RWPE1 (cell line): Measurements from ENCODE around the gene KRT8.

Experiments
- CTCF ChIA-PET: fragments of 350-600 bp; sonication (Branson Sonifier 250); formaldehyde crosslinking; extraction: SDS; loops from one replicate; lab custom pipeline; 2021; lab: Yijun Ruan, JAX
- POLR2A ChIA-PET: fragments of 400-600 bp; formaldehyde crosslinking; extraction: SDS; loops from one replicate; lab custom pipeline; 2020; ENCODE audit warnings: antibody characterized with exemption; ENCODE audit not compliant: low non-redundant PET; lab: Yijun Ruan, JAX
- DNase-seq: peaks from one replicate; pipeline ENCODE4 v3.0.0; 2012; ENCODE audit warnings: low spot score
- H3K27ac ChIP-seq: fragments of 450-650 bp; 2 replicates; pipeline ENCODE4 v1.5.1; 2017
- CTCF ChIP-seq: fragments of 450-650 bp; conservative IDR thresholded peaks from 2 replicates; pipeline ENCODE4 v1.5.1; 2017; ENCODE audit warnings: low read depth, mild to moderate bottlenecking

Gene KRT8

GRCh38 chr12:52920937-52921336, 16.1 kb upstream of the KRT8 start:
- CTCF ChIA-PET, result interaction anchor here (0.6 to 0.8 kb wide), 3 partner anchors 24 to 517 kb away, joined by 3 to 4 read pairs (median 4); no protein-coding TSS in a partner anchor
- no peak for DNase-seq
- H3K27ac ChIP-seq, result no peak overlapping the region
- TF ChIP-seq CTCF, result no peak
- POLR2A ChIA-PET, result no interaction called here

- ChIA-PET CTCF (interaction anchor here (1.1 kb wide), 1 partner anchor 62 kb away, joined by 3 read pairs; no protein-coding TSS in a partner anchor), POLR2A (no interaction called here)
- no peak for TF ChIP-seq CTCF
- no peak for DNase-seq
- peak overlapping the region; percentile 54; the same call in 1 of the 2 replicates for H3K27ac ChIP-seq
These were observed 13.9 kb upstream of the KRT8 start for GRCh38 chr12:52918784-52919183.

GRCh38 chr12:52918351-52918750, 13.5 kb upstream of the KRT8 start:
- ChIA-PET POLR2A (interaction anchor here (0.7 kb wide), 1 partner anchor 52 kb away, joined by 3 read pairs; no protein-coding TSS in a partner anchor), CTCF (interaction anchor here (1.1 kb wide), 1 partner anchor 62 kb away, joined by 3 read pairs; no protein-coding TSS in a partner anchor)
- no peak for DNase-seq
- H3K27ac ChIP-seq, result peak overlapping the region; percentile 54
- TF ChIP-seq CTCF, result no peak

- ChIA-PET POLR2A (interaction anchor here (0.7 kb wide), 1 partner anchor 52 kb away, joined by 3 read pairs; no protein-coding TSS in a partner anchor), CTCF (interaction anchor here (0.6 kb wide), 2 partner anchors 255 to 898 kb away, joined by 3 to 6 read pairs; no protein-coding TSS in a partner anchor)
- no peak overlapping the region for H3K27ac ChIP-seq
- DNase-seq, result no peak
- no peak for TF ChIP-seq CTCF
These were observed 12.9 kb upstream of the KRT8 start for GRCh38 chr12:52917800-52918199.

- TF ChIP-seq CTCF, result no peak
- CTCF ChIA-PET, result interaction anchor here (0.7 to 2.0 kb wide), 3 partner anchors 11 to 31 kb away, joined by 3 to 6 read pairs (median 4); partner anchors contain the start of gene KRT8
- H3K27ac ChIP-seq, result no peak overlapping the region
- POLR2A ChIA-PET, result no interaction called here
- no peak for DNase-seq
These were observed 11.3 kb upstream of the KRT8 start for GRCh38 chr12:52916216-52916615.

- no peak overlapping the region for H3K27ac ChIP-seq
- no peak for DNase-seq
- TF ChIP-seq CTCF, result no peak
- POLR2A ChIA-PET, result no interaction called here
- CTCF ChIA-PET, result interaction anchor here (0.7 to 2.0 kb wide), 2 partner anchors 21 to 31 kb away, joined by 3 to 6 read pairs; no protein-coding TSS in a partner anchor
These were observed 10.8 kb upstream of the KRT8 start for GRCh38 chr12:52915637-52916036.
